ENCODE data around the gene CNGB1.

GRCh38 chr16:57914244-57915173, 56.4 kb downstream of the CNGB1 start:
- TF ChIP-seq, protein P1, sequence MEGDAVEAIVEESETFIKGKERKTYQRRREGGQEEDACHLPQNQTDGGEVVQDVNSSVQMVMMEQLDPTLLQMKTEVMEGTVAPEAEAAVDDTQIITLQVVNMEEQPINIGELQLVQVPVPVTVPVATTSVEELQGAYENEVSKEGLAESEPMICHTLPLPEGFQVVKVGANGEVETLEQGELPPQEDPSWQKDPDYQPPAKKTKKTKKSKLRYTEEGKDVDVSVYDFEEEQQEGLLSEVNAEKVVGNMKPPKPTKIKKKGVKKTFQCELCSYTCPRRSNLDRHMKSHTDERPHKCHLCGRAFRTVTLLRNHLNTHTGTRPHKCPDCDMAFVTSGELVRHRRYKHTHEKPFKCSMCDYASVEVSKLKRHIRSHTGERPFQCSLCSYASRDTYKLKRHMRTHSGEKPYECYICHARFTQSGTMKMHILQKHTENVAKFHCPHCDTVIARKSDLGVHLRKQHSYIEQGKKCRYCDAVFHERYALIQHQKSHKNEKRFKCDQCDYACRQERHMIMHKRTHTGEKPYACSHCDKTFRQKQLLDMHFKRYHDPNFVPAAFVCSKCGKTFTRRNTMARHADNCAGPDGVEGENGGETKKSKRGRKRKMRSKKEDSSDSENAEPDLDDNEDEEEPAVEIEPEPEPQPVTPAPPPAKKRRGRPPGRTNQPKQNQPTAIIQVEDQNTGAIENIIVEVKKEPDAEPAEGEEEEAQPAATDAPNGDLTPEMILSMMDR (IDR thresholded peaks at IDR 0.05), result no peak
- TF ChIP-seq EP300 (IDR thresholded peaks at IDR 0.05), result no peak

Measured in ovary (tissue), 3 donors.